Cardiac fibroblast (primary cell): Measurements from ENCODE around the gene LAPTM5.

ENCODE experiments used
- DNase-seq, 2 donors: peaks; one replicate each; pipeline versions ENCODE4 v3.0.0 to v3.0.0-alpha.2; 2010; ENCODE audit warnings: low read depth in 2 of 2
- H3K4me3 ChIP-seq, 2 donors: replicated peaks in 1 of 2; 1 replicate in 1 of 2; 2 replicates in 1 of 2; pipeline ENCODE4 v1.5.1; 2011; ENCODE audit warnings: low read depth in 2 of 2, low read length in 2 of 2, mild to moderate bottlenecking in 2 of 2, moderate library complexity in 1 of 2
- CTCF ChIP-seq: IDR thresholded peaks from one replicate; pipeline ENCODE4 v1.5.1; 2011; ENCODE audit warnings: low read depth, mild to moderate bottlenecking, low read length, inconsistent platforms

The LAPTM5 gene

DNA sequence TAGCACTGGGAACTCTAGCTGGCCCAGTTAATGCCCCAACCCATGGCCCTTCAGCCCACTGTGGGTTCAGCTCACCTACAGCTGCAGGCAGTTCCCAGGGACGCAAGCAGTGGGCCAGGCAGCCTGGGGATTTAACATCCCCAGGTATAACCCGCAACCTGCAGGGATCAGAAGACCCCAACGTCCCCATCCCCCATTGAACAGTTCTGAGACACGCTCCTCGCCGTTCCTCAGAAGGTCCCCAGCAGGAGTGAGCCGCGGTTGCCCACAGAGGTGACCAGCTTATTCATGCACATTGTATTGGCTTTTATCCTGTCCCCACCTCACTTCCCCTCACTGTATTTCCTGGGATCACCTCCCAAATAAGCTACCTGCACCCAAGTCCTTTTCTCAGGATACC is 29.2 kb downstream of the LAPTM5 start:
- no peak for TF ChIP-seq CTCF
- H3K4me3 ChIP-seq, result no peak overlapping the region
- DNase-seq, result no peak

DNA sequence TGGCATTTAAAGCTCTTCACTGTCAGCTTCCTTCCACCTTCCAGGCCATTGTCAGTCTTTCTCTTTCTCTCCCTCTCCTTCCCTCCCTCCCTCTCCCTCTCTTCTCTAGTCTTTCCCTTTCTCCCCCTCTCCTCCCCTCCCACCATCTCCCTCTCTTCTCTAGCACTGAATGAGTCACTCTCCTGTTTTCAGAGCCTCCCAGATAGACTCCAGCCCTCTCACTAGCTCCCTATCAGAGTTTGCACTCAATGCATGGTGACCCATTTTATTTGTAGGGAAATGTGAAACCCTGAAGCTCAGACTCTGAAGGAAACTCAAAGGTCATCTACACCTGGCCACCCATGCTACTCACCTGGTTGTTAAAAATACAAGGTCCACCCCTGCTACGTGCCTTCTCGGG is 29.8 kb downstream of the LAPTM5 start:
- DNase-seq, result peak; percentile 17 to 63
- H3K4me3 ChIP-seq, result no peak overlapping the region
- no peak for TF ChIP-seq CTCF

DNA sequence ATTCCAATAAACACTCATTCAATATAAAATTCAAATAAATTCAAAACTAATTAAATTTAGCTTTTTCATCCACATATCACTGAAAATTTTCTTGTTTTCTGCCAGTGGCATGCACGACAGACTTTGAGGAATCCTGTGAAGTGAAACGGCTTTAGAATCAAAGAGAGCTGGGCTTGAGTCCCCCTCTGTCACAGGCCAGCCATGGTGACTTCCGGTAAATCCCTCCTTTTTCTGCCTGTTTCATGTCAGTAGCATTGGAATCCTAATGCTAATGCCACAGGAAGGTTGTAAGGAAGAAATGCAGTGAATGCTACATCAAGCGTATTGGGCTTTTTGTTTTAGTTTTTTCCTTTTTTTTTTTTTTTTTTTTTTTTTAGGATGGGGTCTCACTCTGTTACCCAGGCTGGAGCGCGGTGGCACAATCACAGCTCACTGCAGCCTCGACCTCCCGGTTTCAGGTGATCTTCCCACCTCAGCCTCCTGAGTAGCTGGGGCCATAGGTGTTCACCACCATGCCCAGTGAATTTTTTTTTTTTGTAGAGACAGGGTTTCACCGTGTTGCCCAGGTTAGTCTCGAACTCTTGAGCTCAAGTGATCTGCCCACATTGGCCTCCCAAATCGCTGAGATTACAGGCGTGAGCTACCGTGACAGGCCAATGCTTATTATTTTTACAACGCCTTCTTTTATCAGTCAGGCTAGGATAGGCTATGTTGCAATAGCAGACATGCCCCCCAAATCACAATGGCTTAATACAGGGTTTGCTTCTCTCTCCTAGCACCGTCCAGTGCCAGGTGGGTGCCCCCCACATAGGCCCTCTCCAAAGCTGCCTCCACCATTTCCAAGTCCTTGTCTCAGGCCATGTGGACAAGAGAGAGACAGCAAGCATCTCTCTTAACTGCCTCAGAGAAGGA is 30.5 kb downstream of the LAPTM5 start:
- TF ChIP-seq CTCF, result no peak
- no peak overlapping the region for H3K4me3 ChIP-seq
- no peak for DNase-seq

- no peak for TF ChIP-seq CTCF
- H3K4me3 ChIP-seq, result no peak overlapping the region
These were observed 31.3 kb downstream of the LAPTM5 start for GRCh38 chr1:30726236-30726635.

GRCh38 chr1:30725450-30726095 is 32.0 kb downstream of the LAPTM5 start:
- TF ChIP-seq CTCF, result no peak
- DNase-seq, result no peak
- no peak overlapping the region for H3K4me3 ChIP-seq

More at GRCh38 chr1:30726236-30726635, 31.3 kb downstream of the LAPTM5 start:
- DNase-seq, result no peak

DNA sequence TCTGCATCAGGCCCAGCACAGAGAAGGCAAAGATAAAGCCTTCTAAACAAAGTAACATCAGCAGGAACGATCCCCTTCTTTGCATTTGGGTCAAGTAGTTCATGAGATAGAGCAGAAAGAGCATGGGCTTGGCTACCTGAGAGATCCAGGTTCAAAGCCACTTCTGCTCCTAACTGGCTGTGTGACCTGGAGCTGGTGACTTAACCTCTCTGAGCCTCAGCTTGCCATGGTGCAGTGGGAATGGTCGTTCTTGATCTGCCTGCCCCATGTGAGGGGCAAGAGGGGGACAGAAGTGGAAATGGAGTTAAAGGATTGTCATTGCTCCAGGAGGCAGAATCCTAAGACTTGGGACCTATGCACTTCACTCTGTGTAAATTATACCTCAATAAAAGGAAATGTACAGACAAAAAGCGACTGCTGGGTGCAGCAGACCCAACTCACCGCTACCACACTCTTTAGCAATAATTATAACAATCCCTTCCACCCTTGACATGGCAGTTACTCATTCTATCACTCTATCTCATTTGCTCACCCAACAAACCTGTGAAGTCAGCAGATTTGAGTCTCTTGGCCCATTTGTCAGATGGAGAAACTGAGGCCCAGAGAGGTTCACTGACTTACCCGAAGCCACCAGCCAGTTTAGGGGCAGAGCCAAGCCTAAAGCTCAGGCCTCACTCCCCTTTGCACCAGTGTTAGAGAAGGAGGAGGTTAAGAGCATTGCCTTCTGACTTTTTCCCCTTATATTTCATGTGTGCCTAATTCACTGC is 32.7 kb downstream of the LAPTM5 start:
- no peak for DNase-seq
- H3K4me3 ChIP-seq, result no peak overlapping the region
- no peak for TF ChIP-seq CTCF
